HG03175 (cell line): ENCODE measurements around the gene TRAIP.
"Not testable (repeated sequence)": the region's sequence is repeated elsewhere in the genome, so short reads cannot be mapped to it uniquely, and the experiment has no call there.

Source experiments
- ATAC-seq: cut with Tn5 transposase; IDR thresholded peaks from one replicate; pipeline ENCODE4 v1.9.1; 2021; ENCODE audit warnings: mild to moderate bottlenecking, moderate library complexity; ENCODE audit not compliant: unreplicated experiment

Gene TRAIP, protein sequence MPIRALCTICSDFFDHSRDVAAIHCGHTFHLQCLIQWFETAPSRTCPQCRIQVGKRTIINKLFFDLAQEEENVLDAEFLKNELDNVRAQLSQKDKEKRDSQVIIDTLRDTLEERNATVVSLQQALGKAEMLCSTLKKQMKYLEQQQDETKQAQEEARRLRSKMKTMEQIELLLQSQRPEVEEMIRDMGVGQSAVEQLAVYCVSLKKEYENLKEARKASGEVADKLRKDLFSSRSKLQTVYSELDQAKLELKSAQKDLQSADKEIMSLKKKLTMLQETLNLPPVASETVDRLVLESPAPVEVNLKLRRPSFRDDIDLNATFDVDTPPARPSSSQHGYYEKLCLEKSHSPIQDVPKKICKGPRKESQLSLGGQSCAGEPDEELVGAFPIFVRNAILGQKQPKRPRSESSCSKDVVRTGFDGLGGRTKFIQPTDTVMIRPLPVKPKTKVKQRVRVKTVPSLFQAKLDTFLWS

DNA sequence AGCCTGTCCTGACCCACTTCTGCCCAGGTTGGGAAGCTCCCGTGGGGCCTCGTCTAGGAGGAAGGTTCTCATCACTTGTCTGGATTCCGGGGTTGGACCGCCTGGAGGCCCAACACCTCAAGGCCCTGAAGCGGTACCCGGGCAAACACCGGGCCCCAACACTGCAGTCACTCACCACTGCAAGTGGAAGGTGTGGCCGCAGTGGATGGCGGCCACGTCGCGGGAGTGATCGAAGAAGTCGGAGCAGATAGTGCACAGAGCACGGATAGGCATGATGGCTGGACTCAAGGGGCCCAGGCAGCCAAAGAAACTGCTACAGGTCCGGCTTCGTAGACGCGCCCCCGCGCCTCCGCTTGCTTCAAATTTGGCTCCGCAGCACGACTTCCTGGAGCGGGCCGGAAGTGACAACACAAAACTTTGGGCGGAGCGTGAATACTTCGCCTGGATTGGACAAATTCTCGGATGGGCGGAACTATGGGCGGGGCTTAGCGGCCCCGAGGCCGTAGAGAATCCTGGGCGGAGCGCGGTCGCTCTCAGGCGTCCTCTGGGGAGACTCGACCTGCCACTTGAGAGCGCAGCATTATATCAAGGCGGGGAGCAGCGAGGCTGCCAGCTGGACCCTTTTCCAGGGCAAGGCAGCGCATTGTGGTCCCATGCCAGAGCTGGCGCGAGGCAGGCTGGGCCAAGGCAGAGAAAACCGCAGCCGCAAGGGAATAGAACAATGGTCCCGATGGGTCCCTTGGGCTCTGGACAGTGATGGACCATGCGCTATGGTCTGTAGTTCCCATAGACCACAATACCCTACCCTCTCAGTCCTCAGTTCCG lies at the start of gene TRAIP:
Gene TRAIP (minus strand): TSS at position 384 of the 825 bp plus-strand sequence. CDS start 111 bp downstream, at position 273.
- peak; percentile 94 for ATAC-seq

DNA sequence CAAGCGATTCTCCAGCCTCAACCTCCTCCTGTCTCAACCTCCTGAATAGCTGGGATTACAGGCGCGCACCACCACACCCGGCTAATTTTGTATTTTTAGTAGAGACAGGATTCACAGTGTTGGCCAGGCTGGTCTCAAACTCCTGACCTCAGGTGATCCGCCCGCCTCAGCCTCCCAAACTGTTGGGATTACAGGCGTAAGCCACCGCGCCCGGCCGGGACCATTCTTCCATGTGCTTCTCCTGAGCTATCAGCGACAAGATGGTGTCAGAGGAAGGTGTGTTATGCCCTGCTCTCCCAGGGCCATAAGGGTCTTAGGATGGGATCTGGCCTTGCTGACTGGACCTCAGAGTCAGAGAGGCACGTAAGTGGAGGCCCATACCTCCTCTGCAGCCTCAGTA lies 48.1 kb upstream of the TRAIP start:
- ATAC-seq: not testable (repeated sequence)

DNA sequence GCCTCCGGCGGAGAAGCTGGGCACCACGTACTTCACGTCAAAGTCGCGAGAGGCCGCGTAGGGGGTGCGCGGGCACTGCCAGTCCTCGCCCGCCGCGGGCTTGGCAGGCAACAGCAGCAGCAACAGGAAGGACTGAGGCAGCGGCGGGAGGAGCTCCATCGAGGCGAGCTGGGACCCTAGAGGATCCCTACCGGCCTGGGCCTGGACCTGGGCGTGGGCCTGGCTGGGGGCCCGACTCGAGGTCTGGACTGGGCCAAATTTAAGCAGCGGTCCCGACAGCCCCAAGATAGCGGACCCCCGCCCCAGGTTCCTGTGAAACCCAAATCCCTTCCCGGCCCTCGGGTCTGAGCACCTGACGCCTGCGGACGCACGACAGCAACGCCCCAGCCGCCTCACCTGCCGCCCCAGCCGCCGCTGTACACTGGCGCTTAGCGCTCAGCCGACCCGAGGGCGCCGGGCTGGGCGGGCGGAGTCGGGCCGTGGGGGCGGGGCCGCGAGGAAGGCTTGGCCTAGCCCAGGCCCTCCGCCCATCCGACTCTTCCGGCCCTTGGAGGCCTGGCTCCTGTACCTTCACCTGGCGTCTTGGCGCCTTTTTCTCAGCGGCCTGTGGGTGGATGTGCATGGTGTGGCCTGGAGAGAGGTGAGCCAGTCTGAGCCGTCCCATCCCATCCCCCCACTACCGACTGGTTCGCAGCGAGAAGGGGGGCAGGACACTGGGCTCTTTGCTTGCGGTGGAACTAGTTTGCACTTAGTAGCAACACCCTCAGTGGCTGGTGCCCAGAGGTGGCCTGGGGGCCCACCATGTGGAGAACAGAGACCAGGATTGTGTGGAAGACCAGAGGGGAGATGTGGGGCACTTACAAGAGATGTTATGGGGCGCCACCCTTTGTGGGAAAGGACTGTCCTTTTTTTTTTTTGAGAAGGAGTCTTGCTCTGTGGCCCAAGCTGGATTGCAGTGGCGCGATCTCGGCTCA lies 47.4 kb upstream of the TRAIP start, which contains the start of gene MST1R:
Gene MST1R (minus strand): TSS at position 423 of the 974 bp plus-strand sequence. CDS start 264 bp downstream, at position 159.
- peak; percentile 82 for ATAC-seq

DNA sequence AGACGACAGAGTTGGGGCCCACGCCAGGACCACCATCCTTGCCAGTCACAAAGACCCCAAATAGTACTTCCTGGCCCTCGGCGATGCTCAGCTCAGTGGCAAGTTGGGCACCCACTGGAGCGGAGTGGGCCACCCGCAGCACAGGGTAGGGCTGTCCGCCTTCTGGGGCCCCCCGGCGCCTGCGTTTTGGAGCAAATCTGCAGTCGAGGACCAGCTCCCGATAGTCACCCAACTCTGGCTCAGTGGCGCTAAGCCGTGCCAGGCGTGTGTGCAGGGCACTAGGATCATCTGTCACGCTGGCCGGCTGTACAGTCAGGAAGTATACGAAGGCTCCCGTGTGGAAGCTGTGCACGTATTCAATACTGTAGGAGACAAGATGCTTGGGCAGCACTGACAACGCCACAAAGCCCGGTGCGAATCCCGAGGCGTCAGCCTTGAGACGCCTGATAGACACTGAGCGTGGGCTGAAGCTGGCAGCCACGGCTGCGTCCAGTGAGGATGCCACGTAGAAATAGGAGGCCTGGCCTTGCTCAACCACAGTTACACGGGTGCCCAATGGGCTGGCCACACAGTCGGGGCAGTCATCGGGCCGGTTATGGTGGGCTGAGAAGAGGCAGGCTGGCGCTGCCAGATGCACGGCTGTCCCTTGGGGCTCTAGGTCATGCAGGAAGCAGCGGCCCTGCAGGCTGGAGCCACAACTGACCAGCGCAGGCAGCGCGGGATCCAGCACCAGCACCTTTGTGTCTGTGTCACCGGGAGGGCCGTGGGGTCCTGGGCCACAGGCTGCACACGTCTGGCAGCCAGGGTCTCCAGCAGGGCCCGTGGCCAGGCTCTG lies 46.4 kb upstream of the TRAIP start:
- no peak for ATAC-seq

DNA sequence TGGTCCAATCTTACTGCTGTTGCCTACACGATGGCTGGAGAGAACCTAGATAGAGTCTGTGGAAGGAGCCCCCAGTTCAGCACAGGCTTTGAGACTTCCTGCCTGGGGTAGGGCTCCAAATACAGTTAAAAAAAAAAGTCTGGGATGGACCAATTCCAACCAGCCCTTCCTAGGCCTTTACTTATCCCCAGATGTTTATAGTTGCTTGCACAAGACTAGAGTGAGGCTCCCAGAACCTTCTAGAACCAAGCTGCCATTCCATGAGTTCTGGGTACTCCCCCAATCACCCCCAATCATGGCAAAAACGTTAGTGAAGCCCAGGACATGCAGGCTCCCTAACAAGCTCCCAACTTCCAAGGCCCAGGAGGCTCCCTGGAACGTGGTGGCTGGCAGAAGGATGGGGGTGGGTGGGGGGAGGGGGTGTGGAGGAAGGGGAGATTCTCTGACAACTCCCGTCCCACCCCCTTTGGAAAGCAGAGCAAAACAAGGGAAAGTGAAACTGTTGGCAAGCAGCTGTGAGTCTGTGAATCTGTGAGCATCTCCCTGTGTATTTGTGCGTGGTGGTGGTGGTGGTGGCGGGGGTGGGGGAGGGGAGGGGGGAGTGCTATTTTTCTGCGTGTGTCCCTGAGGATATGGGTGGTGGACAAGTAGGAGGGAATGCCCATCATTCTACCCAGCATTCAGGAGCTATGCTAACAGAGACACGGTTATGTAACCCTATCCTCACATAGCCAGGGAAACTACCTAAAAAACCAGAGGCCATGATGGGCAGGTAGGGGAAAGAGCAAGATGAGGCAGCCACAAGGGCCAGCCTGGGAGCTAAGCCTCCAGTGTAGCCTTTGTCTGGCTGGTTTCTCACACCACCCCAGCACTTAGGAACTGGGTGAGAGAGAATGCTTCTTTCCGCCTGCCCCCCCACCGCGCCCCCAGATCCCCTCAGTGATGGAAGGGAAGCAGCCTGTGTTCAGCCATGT lies 45.3 kb upstream of the TRAIP start:
- ATAC-seq: no peak

DNA sequence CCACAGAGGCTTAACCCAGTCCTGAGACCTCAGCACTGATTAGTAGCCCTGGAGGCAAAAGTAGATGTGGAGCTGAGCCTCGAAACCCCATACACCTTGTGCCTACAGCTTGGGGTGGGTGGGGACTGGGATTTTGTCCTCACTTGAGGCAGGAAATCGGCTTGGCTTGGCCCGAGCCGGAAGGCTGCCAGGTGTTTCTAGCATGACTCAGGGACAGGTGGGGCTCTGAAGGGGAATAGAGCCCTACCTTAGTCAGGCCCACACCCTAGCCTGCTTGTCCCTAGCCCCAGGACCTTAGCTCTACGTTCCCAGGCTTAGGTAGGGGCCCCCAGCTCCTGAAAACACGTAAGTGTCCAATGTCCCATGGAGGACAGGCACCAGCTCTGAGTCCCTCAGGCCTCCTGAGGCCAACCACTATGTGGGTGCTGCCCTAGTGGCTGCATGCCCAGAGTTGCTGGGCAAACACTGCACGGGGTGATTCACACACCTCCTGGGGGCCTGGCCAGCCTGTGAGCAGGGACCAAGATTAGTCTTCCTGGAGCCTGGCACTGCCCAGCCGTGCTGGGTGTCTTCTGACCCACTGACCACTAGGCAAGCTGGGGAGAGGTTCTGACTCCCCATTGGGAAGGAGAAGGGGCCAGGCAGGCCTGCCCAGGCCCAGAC lies 44.3 kb upstream of the TRAIP start:
- no peak for ATAC-seq

DNA sequence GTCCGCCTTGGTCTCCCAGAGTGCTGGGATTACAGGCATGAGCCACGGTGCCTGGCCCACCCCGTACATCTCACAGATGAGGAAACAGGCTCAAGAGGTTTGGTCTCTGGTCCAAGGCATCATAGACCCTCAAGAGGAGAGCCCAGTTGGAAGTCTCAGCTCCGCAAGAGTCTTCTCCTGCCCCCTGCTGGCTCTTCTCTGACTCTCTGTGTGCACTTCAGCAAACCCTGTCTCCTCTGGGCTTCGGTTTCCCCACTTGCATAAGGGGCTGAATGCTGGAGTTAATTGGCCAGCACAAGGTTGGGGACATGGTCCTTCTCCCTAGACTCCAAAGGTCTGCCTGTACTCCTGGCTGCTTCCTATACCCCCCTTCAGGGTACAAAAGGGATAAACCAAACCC lies 43.5 kb upstream of the TRAIP start:
- ATAC-seq: no peak

DNA sequence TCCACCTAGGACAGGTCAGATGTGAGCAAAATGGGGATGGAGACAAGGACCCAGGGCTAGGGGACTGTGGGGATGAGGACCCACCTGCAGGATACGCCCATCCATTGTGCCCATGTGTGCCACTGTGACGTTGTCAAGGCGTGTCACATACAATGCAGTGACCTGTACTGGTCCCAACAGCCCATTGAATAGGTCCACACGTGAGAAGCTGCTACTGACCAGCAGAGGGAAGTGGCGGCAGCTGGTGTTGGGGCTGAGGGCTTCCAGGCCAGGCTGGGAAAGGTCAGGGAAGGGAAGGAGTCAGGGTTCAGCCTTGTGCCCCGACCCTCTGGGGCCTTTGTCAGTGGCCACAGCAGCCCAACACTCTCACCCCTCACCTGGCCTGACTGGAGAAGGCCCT lies 42.6 kb upstream of the TRAIP start:
- ATAC-seq: no peak

DNA sequence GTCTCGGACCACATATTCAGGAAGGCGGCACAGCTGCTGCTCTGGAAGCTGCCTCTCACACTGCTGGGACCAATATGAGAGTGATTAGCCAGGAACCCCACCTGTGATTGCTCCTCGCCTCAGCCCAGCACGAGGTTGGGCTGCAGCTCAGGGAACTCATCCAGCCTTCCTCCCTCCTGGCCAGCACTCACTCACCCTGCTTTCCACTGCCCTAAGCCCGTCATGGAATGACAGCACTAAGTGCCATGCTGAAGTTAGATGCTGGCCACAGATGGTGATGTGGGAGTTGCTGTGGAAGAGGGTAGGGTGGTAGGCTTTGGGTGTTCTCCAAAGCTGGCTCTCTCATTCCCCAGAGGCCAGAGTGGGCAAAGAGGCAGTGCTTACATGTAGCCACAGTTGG lies 40.0 kb upstream of the TRAIP start:
- ATAC-seq: no peak

DNA sequence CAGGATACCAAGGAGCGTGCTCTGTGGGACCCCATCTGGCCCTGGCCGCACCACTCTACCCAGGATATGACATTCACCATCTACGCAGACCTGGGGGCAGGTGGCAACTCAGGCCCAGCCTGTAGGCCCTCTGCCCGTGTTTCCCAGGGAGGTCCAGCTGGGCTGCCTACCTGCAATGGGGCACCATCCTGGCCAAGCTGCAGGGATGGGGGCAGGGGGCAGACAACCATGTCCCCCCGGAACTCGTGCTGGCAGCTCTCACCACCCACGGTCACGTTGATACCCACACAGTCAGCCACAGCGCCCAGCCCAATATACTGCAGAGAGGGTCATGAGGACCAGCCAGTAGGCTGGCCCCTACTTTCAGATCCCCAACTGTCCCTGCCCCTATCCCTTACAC lies 39.4 kb upstream of the TRAIP start:
- no peak for ATAC-seq

DNA sequence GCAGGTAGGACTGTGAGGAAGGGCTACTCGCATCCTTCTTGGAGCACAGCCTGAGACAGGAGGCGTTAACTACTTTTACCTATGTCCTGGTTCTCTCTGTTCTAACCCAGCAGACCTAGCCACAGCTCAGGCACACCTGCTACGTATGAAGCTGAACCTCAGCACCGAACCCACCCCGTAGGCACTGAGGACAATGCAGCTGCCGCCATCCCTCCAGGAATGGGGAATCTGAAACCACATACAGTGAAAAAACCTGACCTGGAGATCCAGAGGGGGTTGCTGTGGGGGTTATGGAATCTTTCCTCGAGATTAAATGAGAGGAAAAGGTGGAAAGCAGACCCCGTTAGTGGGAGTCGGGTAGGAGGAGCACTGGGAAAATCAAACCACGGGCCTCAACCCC lies 32.9 kb upstream of the TRAIP start:
- no peak for ATAC-seq

DNA sequence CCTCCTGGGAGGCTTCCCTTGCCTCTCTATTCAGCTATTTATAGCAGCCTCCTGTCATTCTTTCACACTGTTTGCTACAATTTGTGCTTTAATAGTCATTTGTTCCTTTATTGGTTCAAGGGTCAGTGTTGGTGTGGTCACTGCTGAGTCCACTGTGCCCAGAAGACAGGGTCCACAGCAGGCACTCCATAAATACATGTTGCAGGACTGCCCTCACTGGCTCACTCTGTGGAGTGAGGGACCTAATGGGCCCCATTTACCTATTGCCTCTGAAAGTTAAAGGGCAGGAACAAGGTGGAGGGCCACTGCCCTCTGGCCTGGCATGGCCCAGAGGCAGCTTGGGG lies 30.5 kb upstream of the TRAIP start:
- ATAC-seq: no peak

DNA sequence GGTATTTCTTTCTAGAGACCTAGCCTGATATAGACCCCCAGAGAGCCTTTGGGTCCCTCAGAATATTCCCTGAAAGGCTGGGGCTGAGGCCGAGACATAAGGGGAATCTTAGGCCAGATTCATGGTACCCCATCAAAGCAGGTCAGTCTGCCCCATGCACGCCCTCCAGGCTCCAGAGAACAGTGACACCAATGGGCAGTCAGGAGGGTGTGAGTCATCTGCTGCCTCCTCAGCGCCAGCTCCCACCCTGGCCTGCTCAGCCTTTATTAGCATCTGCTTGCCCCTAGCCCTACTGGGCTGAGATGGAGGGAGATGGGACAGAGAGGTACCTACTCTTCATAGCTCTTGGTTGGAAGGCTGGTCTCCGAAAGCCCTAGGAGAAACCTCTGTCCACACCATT lies 27.6 kb upstream of the TRAIP start:
- ATAC-seq: no peak

DNA sequence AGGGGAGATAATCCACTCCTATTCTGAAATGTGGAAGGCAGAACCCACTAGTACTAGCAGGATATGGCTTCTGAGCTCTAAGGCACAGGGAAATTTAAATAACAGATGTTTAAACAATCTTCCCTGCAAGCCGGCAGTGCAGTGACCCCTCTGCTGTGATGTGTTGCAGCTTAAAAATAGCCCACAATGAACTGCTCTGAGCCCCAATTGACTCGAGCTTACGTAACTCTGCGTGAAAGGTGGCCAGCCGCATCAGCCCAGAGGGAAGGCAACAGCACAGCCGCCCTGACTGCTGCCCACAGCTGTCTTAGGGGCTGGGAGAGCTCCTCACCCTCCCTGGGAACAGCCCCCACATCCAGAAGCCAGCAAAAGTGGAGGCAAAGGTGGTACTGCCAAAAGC lies 25.8 kb upstream of the TRAIP start:
- ATAC-seq: no peak

DNA sequence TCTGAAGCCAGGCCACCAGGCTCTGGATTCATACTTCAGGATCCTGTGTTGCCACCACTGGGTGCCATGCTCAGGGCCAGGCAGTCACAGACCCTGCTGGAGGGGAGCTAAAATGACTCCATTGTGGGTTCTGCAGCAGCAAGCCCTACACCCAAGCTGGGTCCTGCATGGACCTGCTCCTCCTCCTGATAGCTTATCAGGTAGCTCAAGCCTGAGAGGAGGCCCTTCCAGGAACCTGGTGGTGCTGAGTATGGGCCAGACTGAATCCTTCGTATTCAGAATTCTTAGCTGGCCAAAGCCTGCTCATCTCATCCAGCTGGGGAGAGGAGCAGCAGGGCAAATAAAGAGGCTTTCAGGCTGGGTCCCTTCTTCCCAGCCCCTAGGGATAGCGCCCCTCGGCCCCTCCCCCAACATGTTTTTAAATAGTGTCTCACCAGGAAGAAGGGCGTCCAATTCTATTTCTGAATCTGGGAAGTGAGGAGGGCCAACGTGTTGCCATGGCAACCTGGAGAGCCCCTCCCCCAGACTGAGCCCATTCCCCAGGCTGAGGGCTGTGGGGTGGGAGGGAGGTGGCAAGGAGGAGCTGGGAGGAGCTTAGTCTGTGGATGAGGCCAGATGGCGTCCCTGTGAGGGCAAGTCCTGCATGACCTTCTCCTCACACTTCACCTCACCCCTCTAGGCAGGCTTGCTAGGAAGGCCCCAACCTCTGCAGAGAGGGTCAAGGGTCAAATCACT lies 24.4 kb upstream of the TRAIP start:
- ATAC-seq: no peak

DNA sequence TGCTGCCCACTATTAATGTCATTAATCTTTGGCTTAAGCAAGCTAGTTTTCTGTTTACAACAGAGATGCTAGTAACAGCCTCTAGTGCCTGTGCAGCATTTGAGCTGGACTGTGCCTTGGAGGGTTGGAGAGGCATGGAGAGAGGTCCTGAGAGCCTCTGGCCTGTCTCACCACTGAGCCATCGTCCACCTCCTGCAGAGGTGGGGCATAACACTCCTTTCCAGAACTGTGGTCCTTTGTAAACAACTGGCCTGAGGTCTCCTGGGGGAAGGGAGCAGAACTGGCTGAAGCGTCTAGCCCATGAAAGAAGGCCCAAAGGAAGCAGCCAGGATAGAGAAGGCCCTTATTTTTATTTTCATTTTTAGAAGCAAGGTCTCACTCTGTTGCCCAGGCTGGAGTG lies 23.4 kb upstream of the TRAIP start:
- no peak for ATAC-seq

DNA sequence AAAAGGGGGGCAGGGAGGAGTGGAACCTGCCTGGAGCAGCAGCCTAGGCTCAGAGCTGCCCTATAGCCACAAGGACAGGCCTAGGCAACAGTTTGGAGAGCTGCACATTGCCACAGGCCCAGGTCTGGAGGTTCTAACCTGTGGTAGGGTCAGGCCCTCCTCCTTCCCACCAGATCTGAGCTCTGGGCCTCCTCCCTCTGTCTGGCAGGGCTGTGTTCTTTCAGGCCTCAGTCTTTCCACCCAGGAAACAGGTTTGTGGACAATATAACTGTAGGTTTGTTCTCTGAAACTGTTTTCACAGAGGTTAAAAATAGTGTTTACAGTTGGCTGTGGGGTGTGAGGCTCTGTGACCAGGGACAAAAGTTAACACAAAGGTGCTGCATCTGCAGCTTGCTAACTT lies 22.3 kb upstream of the TRAIP start:
- ATAC-seq: no peak

DNA sequence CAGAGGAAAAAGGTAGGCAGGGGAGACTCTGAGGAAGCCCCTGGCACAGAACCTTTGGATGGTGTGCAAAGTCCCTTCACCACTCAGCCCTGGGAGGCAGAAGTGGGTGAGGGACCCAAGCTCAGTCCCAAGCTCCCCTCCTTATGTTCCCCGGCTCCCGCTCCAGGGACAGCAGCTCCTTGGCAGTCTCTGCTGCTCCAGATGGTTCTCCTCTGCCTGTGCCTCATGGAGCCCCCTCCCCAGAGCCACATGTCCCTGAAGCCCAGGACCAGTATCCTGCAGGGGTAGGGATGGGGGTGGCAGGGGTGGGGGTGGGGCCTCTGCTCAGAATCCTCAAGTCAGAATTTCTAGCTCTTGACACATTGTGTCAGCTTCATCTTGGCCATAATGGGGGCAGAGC lies 21.4 kb upstream of the TRAIP start:
- no peak for ATAC-seq
